Gastroesophageal sphincter (tissue), 4 donors: Measurements from ENCODE around the gene CLDN2. TPM values are rescaled to one million over a fixed set of nuclear protein-coding genes. Genes with fewer than 3 reads are reported as not detected.

Experiments used
- ATAC-seq: fragments of 150-250 bp; one replicate; pipeline ENCODE4 v1.9.1; 2016; ENCODE audit warnings: mild to moderate bottlenecking, moderate library complexity
- H3K27ac ChIP-seq, 4 donors: fragments of 200-600 bp; sonication (generic) in 3 of 4; 1 replicate in 3 of 4; 2 replicates in 1 of 4; pipeline ENCODE4 v1.5.1; 2016 to 2019
- H3K27me3 ChIP-seq: fragments of 200-600 bp; sonication (generic); one replicate; pipeline ENCODE4 v1.5.1; 2019
- H3K36me3 ChIP-seq, 2 donors: fragments of 200-600 bp; sonication (generic); one replicate each; pipeline ENCODE4 v1.5.1; 2019; ENCODE audit warnings: control low read depth in 1 of 2
- H3K4me1 ChIP-seq, 3 donors: fragments of 200-600 bp; sonication (generic); 1 replicate in 2 of 3; 2 replicates in 1 of 3; pipeline ENCODE4 v1.5.1; 2016 to 2019; ENCODE audit warnings: control low read depth in 2 of 3
- H3K4me3 ChIP-seq, 2 donors: fragments of 200-600 bp; sonication (generic); one replicate each; pipeline ENCODE4 v1.5.1; 2019; ENCODE audit warnings: mild to moderate bottlenecking in 1 of 2, moderate library complexity in 1 of 2
- H3K9me3 ChIP-seq, 3 donors: fragments of 200-600 bp; sonication (generic); one replicate each; pipeline ENCODE4 v1.5.1; 2017 to 2019; ENCODE audit warnings: control low read depth in 2 of 3
- CTCF ChIP-seq, 4 experiments: fragments of 200-600 bp in 2 of 4; fragments of 450-650 bp in 2 of 4; sonication (generic) in 1 of 4; IDR thresholded peaks; one replicate each; pipeline ENCODE4 v1.5.1; 2017 to 2019; ENCODE audit warnings: antibody characterized with exemption in 4 of 4, mild to moderate bottlenecking in 2 of 4, moderate library complexity in 2 of 4
- EP300 ChIP-seq: sonication (generic); formaldehyde crosslinking; IDR thresholded peaks from one replicate; pipeline ENCODE4 v1.6.1; 2017; ENCODE audit warnings: antibody characterized with exemption, mild to moderate bottlenecking
- POLR2A ChIP-seq, 2 donors: fragments of 450-650 bp; IDR thresholded peaks; one replicate each; pipeline ENCODE4 v1.6.1; 2017; ENCODE audit warnings: antibody characterized with exemption in 2 of 2, mild to moderate bottlenecking in 2 of 2, moderate library complexity in 1 of 2
- POLR2AphosphoS5 ChIP-seq: sonication (generic); formaldehyde crosslinking; IDR thresholded peaks from one replicate; pipeline ENCODE4 v1.6.1; 2017; ENCODE audit warnings: antibody characterized with exemption
- WGBS, 2 donors: methylation state at CpG; one replicate each; pipeline ENCODE4 v1.1.5; 2018; ENCODE audit warnings: low coverage in 1 of 2; 5-methylcytosine and 5-hydroxymethylcytosine counted together
- total RNA-seq, 4 donors: library from RNA; depleted of rRNA; stranded (reverse); fragments of >200 nt; gene quantifications; one replicate each; pipeline ENCODE4 v1.1.0, GENCODE V29; 2016

CLDN2 gene
- total RNA-seq, 4 donors from 2014 or later: not detected

- H3K36me3 ChIP-seq: no peaks in the 10 kb centered on the region
- ATAC-seq: no peak
- H3K9me3 ChIP-seq: no peaks in the 10 kb centered on the region
- no CpG with 5 or more reads among the region's 5 CpGs for WGBS, 2 donors
- H3K4me1 ChIP-seq: peaks cover 0 to 29% (median 0%) of the 10 kb centered on the region in 3 donors
- no peak overlapping the region for H3K4me3 ChIP-seq
- TF ChIP-seq EP300 (no peak), POLR2A (IDR thresholded peaks at IDR 0.05) (no peak), POLR2AphosphoS5 (no peak), CTCF (IDR thresholded peaks at IDR 0.05) (no peak)
- H3K27ac ChIP-seq: peak overlapping the region in 2 of 4 donors; percentile 24 to 30
- no peaks in the 10 kb centered on the region for H3K27me3 ChIP-seq
Observed at GRCh38 chrX:106903856-106904528, 16.2 kb upstream of the CLDN2 start.

- no peak overlapping the region for H3K4me3 ChIP-seq
- TF ChIP-seq POLR2A (IDR thresholded peaks at IDR 0.05) (no peak), POLR2AphosphoS5 (no peak), CTCF (IDR thresholded peaks at IDR 0.05) (no peak), EP300 (no peak)
- 10 to 68% methylated on average over 1 to 4 of the region's 5 CpGs for WGBS, 2 donors
- H3K27me3 ChIP-seq: no peaks in the 10 kb centered on the region
- H3K36me3 ChIP-seq: no peaks in the 10 kb centered on the region
- ATAC-seq: peak; percentile 24
- H3K27ac ChIP-seq: peak overlapping the region in 2 of 4 donors; percentile 3 to 43
- H3K4me1 ChIP-seq: peaks cover 0 to 29% (median 0%) of the 10 kb centered on the region in 3 donors
- no peaks in the 10 kb centered on the region for H3K9me3 ChIP-seq
Observed at GRCh38 chrX:106905064-106905708, 15.0 kb upstream of the CLDN2 start.

DNA sequence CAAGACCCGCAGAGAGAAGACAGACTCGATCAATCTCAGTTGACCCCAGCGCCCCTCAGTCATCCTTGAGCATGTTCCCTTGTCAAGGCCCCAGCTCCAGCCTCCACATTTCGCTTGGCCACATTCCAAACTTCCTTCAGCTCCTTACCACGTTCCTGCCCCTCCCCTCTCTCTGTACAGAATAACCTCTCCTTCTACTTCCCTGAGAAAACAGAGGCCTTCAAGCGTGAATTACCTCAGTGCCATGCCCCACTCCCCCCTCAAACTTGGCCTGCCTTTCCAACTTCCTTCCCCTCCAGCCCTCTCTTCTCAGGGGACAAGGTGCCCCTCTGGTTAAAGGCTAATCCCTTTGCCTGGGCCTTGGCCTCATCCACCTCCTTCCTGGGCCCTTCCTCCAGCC is 13.8 kb upstream of the CLDN2 start:
- Histone ChIP-seq H3K4me3 (no peak overlapping the region), H3K36me3 (no peaks in the 10 kb centered on the region), H3K9me3 (no peaks in the 10 kb centered on the region), H3K4me1 (peaks cover 0 to 29% (median 0%) of the 10 kb centered on the region in 3 donors), H3K27ac (no peak overlapping the region), H3K27me3 (no peaks in the 10 kb centered on the region)
- no peak for ATAC-seq
- WGBS, 2 donors: 20 to 34% methylated on average over 2 to 3 of the region's 6 CpGs
- TF ChIP-seq CTCF (IDR thresholded peaks at IDR 0.05): no peak
- TF ChIP-seq EP300: no peak
- TF ChIP-seq POLR2A (IDR thresholded peaks at IDR 0.05): no peak
- TF ChIP-seq POLR2AphosphoS5: no peak

- Histone ChIP-seq H3K27ac (no peak overlapping the region), H3K27me3 (no peaks in the 10 kb centered on the region), H3K4me1 (no peaks in the 10 kb centered on the region), H3K36me3 (no peaks in the 10 kb centered on the region), H3K9me3 (no peaks in the 10 kb centered on the region), H3K4me3 (no peak overlapping the region)
- TF ChIP-seq POLR2A (IDR thresholded peaks at IDR 0.05) (no peak), POLR2AphosphoS5 (no peak), CTCF (IDR thresholded peaks at IDR 0.05) (no peak), EP300 (no peak)
- 63 to 79% methylated on average over 2 of the region's 2 CpGs for WGBS, 2 donors
- no peak for ATAC-seq
Observed at GRCh38 chrX:106912864-106913263, 7.3 kb upstream of the CLDN2 start.
